CD14-positive monocyte (primary cell): ENCODE results near the gene SEPHS1. TPM values are rescaled to one million over a fixed set of nuclear protein-coding genes. Genes with fewer than 3 reads are reported as not detected.
A peak's percentile ranks its signal among the peaks of the same experiment; 100 is the strongest.

ENCODE experiments used
- DNase-seq, 3 donors: peaks; one replicate each; pipeline ENCODE4 v3.0.0-alpha.2; 2011 to 2022
- H2AFZ ChIP-seq: 2 replicates; pipeline ENCODE4 v1.6.0; 2012; ENCODE audit warnings: mild to moderate bottlenecking, low read depth, low read length, inconsistent platforms; ENCODE audit not compliant: insufficient read depth, poor library complexity, severe bottlenecking
- H3K27ac ChIP-seq, 2 donors: 1 replicate in 1 of 2; 2 replicates in 1 of 2; pipeline ENCODE4 v1.5.1; 2012 to 2013; ENCODE audit warnings: low read length in 2 of 2, control low read depth in 1 of 2, inconsistent platforms in 1 of 2, low read depth in 1 of 2, mild to moderate bottlenecking in 1 of 2
- H3K27me3 ChIP-seq, 2 donors: one replicate each; pipeline versions ENCODE4 v1.6.0 to v1.6.1; 2011 to 2013; ENCODE audit warnings: low read length in 2 of 2; ENCODE audit not compliant: control insufficient read depth in 2 of 2, insufficient read depth in 2 of 2
- H3K36me3 ChIP-seq, 2 donors: replicated peaks in 1 of 2; 1 replicate in 1 of 2; 2 replicates in 1 of 2; pipeline versions ENCODE4 v1.5.1 to v1.6.1; 2012 to 2013; ENCODE audit warnings: low read length in 2 of 2, control low read depth in 1 of 2, inconsistent platforms in 1 of 2, mild to moderate bottlenecking in 1 of 2; ENCODE audit not compliant: insufficient read depth in 2 of 2, control insufficient read depth in 1 of 2
- H3K4me1 ChIP-seq, 2 donors: 1 replicate in 1 of 2; 2 replicates in 1 of 2; pipeline versions ENCODE4 v1.5.1 to v1.6.1; 2012 to 2013; ENCODE audit warnings: low read length in 2 of 2, control low read depth in 1 of 2, inconsistent platforms in 1 of 2, mild to moderate bottlenecking in 1 of 2, moderate library complexity in 1 of 2; ENCODE audit not compliant: insufficient read depth in 2 of 2, control insufficient read depth in 1 of 2
- H3K4me2 ChIP-seq: replicated peaks from 2 replicates; pipeline ENCODE3; 2012; ENCODE audit warnings: low read length, moderate library complexity, mild to moderate bottlenecking; ENCODE audit not compliant: poor library complexity, severe bottlenecking; ENCODE audit errors: extremely low read depth
- H3K4me3 ChIP-seq, 3 experiments: fragments of 200-600 bp in 1 of 3; sonication (generic) in 1 of 3; replicated peaks in 1 of 3; 1 replicate in 2 of 3; 2 replicates in 1 of 3; pipeline ENCODE4 v1.5.1; 2011 to 2013; ENCODE audit warnings: low read length in 3 of 3, mild to moderate bottlenecking in 3 of 3, control low read depth in 2 of 3, low read depth in 2 of 3, inconsistent platforms in 1 of 3, moderate library complexity in 1 of 3
- H3K79me2 ChIP-seq: 2 replicates; pipeline ENCODE4 v1.6.0; 2012; ENCODE audit warnings: mild to moderate bottlenecking, control low read depth, inconsistent platforms, low read length, moderate library complexity; ENCODE audit not compliant: insufficient read depth
- H3K9ac ChIP-seq: 2 replicates; pipeline ENCODE4 v1.6.0; 2017; ENCODE audit warnings: low read length, mild to moderate bottlenecking; ENCODE audit not compliant: insufficient read depth, poor library complexity, severe bottlenecking
- H3K9me3 ChIP-seq, 2 donors: replicated peaks in 1 of 2; 1 replicate in 1 of 2; 2 replicates in 1 of 2; pipeline versions ENCODE4 v1.5.1 to v1.6.1; 2012 to 2013; ENCODE audit warnings: low read length in 2 of 2, control low read depth in 1 of 2; ENCODE audit not compliant: control insufficient read depth in 1 of 2, insufficient read depth in 1 of 2
- H4K20me1 ChIP-seq: 2 replicates; pipeline ENCODE4 v1.6.0; 2012; ENCODE audit warnings: mild to moderate bottlenecking, low read length, control low read depth, moderate library complexity; ENCODE audit not compliant: insufficient read depth
- H3K27ac Mint-ChIP-seq, 7 donors: one replicate each; pipeline ENCODE4 v1.8.0; 2020; ENCODE audit warnings: mild to moderate bottlenecking in 7 of 7, mixed read lengths in 7 of 7, moderate library complexity in 6 of 7, inconsistent platforms in 2 of 7
- H3K27me3 Mint-ChIP-seq, 3 donors: one replicate each; pipeline ENCODE4 v1.8.0; 2021 to 2022; ENCODE audit warnings: low read depth in 3 of 3, mild to moderate bottlenecking in 3 of 3, mixed read lengths in 3 of 3, moderate library complexity in 3 of 3, inconsistent platforms in 1 of 3
- H3K36me3 Mint-ChIP-seq, 2 donors: one replicate each; pipeline ENCODE4 v1.8.0; 2020; ENCODE audit warnings: mixed read lengths in 2 of 2, inconsistent platforms in 1 of 2, mild to moderate bottlenecking in 1 of 2
- H3K4me1 Mint-ChIP-seq: one replicate; pipeline ENCODE4 v1.8.0; 2020; ENCODE audit warnings: mild to moderate bottlenecking, mixed read lengths
- H3K4me3 Mint-ChIP-seq, 2 donors: one replicate each; pipeline ENCODE4 v1.8.0; 2020; ENCODE audit warnings: mild to moderate bottlenecking in 2 of 2, mixed read lengths in 2 of 2, moderate library complexity in 1 of 2
- H3K9me3 Mint-ChIP-seq, 7 donors: one replicate each; pipeline ENCODE4 v1.8.0; 2020 to 2022; ENCODE audit warnings: mixed read lengths in 7 of 7, mild to moderate bottlenecking in 6 of 7, moderate library complexity in 6 of 7, inconsistent platforms in 2 of 7
- WGBS: methylation state at CpG from one replicate; pipeline ENCODE4 v1.1.5; 2013; ENCODE audit warnings: missing lambda C conversion rate; ENCODE audit not compliant: insufficient coverage; 5-methylcytosine and 5-hydroxymethylcytosine counted together
- intact Hi-C, 2 donors: fragments of 100-400 bp; cut with micrococcal nuclease; formaldehyde crosslinking; loops; one replicate each; pipeline versions ENCODE4 v1.15.0 to v1.15.1; 2023
- polyA plus RNA-seq, 3 donors: library from polyadenylated mRNA; depleted of rRNA in 1 of 3; unstranded in 2 of 3; stranded (reverse) in 1 of 3; fragments of 300-500 nt in 2 of 3; fragments of >200 nt in 1 of 3; fragmentation: Illumina TruSeq in 2 of 3; gene quantifications; 1 replicate in 2 of 3; 2 replicates in 1 of 3; pipeline ENCODE4 v1.2.3, GENCODE V29; 2012 to 2021
- TF ChIP-seq, protein P1 (sequence below): fragments of 200-600 bp; IDR thresholded peaks from one replicate; pipeline ENCODE4 v1.8.0; 2022; ENCODE audit warnings: antibody characterized with exemption, mild to moderate bottlenecking

The SEPHS1 gene
- polyA plus RNA-seq, 3 donors = 11.9 to 16.3 (median 15.1) TPM

DNA sequence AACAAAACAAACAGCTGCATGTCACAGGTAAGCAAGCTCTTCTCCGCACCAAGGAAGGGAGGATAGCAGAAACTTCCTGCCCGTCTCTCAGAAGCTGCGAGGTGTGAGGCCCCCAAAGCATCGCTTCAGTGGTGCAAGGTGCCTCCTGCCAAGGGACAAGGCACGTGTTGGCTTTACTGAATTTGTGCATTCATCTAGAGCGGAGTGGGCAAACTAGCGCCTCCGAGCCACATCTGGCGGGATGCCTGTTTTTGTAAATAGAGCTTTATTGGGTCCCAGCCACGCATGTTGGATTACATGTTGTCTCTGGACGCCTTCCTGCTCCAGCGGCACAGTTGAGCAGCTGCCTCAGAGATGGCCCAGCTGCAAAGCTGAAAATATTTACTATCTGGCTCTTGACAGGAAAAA is 75.9 kb downstream of the SEPHS1 start:
- Mint-ChIP-seq H3K4me1 (no peaks in the 10 kb centered on the region), H3K27me3 (peaks cover 0 to 2% (median 0%) of the 10 kb centered on the region in 3 donors), H3K9me3 (peaks cover 0 to 2% (median 0%) of the 10 kb centered on the region in 7 donors), H3K4me3 (no peak overlapping the region), H3K36me3 (no peaks in the 10 kb centered on the region), H3K27ac (no peak overlapping the region)
- no peak overlapping the region for H2AFZ ChIP-seq
- H3K4me1 ChIP-seq = no peaks in the 10 kb centered on the region
- TF ChIP-seq, protein P1, sequence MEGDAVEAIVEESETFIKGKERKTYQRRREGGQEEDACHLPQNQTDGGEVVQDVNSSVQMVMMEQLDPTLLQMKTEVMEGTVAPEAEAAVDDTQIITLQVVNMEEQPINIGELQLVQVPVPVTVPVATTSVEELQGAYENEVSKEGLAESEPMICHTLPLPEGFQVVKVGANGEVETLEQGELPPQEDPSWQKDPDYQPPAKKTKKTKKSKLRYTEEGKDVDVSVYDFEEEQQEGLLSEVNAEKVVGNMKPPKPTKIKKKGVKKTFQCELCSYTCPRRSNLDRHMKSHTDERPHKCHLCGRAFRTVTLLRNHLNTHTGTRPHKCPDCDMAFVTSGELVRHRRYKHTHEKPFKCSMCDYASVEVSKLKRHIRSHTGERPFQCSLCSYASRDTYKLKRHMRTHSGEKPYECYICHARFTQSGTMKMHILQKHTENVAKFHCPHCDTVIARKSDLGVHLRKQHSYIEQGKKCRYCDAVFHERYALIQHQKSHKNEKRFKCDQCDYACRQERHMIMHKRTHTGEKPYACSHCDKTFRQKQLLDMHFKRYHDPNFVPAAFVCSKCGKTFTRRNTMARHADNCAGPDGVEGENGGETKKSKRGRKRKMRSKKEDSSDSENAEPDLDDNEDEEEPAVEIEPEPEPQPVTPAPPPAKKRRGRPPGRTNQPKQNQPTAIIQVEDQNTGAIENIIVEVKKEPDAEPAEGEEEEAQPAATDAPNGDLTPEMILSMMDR = no peak
- H3K27me3 ChIP-seq = no peaks in the 10 kb centered on the region
- no peaks in the 10 kb centered on the region for H3K79me2 ChIP-seq
- intact Hi-C loops = no loop called here
- 94% methylated on average over 12 of the region's 12 CpGs for WGBS
- H4K20me1 ChIP-seq = no peaks in the 10 kb centered on the region
- H3K27ac ChIP-seq = no peak overlapping the region
- no peak for DNase-seq
- no peak overlapping the region for H3K9ac ChIP-seq
- no peaks in the 10 kb centered on the region for H3K9me3 ChIP-seq
- no peak overlapping the region for H3K4me2 ChIP-seq
- H3K4me3 ChIP-seq = no peak overlapping the region
- no peaks in the 10 kb centered on the region for H3K36me3 ChIP-seq

- Histone ChIP-seq H3K4me3 (no peak overlapping the region), H3K9ac (no peak overlapping the region), H3K27ac (no peak overlapping the region), H3K4me1 (no peaks in the 10 kb centered on the region), H2AFZ (no peak overlapping the region), H3K79me2 (no peaks in the 10 kb centered on the region), H4K20me1 (no peaks in the 10 kb centered on the region), H3K9me3 (no peaks in the 10 kb centered on the region), H3K36me3 (no peaks in the 10 kb centered on the region), H3K4me2 (no peak overlapping the region), H3K27me3 (no peaks in the 10 kb centered on the region)
- Mint-ChIP-seq H3K9me3 (peaks cover 0 to 2% (median 0%) of the 10 kb centered on the region in 7 donors), H3K27ac (no peak overlapping the region), H3K4me3 (no peak overlapping the region), H3K36me3 (no peaks in the 10 kb centered on the region), H3K27me3 (peaks cover 0 to 2% (median 0%) of the 10 kb centered on the region in 3 donors), H3K4me1 (no peaks in the 10 kb centered on the region)
- intact Hi-C loops = no loop called here
- TF ChIP-seq, protein P1 = peak; percentile 28
- DNase-seq = peak; percentile 1 to 11 (median 5)
- WGBS = 94% methylated on average over 3 of the region's 14 CpGs
These were observed 76.4 kb downstream of the SEPHS1 start for GRCh38 chr10:13271552-13272163.
